HG03135 (cell line): Measurements from ENCODE around the gene CNTNAP4.

Experiments
- ATAC-seq: cut with Tn5 transposase; IDR thresholded peaks from one replicate; pipeline ENCODE4 v1.9.1; 2021; ENCODE audit warnings: mild to moderate bottlenecking, moderate library complexity; ENCODE audit not compliant: unreplicated experiment

CNTNAP4 gene

DNA sequence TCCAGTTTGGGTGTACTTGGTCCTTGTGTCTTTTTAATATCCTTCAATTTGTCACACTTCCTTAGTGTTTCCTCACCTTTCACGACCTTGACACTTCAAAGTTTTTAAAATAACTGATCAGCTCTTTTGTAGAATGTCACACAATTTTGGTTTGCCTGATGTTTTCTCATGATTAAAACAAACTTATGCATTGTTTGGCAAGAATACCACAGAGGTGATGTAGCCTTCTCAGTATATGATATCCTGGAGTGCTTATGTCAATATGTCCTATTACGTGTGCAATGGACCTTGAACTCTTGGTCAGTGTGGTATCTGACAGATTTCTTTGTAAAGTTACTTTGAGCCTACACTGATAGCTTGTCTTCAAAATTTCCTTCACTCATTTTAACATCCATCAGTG lies 297.4 kb downstream of the CNTNAP4 start:
- no peak for ATAC-seq

DNA sequence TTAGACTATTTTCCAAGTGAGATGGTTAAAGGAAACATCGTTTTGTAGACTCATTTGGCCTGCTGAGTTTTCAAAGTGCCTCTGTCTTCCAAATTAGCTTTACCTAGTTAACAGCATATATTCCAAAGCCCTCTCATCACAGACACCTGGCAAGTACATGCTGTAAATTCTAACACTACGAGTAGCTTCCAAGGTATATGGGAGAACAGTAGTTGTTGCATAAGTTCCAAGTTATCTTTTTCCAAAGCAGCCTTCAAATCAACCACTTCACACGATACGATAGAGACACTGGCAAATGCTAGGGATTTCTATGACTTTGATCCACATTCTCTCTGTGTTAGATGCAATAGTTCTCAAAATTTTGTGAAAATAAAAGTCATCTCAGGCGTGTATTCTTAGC lies 299.3 kb downstream of the CNTNAP4 start:
- no peak for ATAC-seq

DNA sequence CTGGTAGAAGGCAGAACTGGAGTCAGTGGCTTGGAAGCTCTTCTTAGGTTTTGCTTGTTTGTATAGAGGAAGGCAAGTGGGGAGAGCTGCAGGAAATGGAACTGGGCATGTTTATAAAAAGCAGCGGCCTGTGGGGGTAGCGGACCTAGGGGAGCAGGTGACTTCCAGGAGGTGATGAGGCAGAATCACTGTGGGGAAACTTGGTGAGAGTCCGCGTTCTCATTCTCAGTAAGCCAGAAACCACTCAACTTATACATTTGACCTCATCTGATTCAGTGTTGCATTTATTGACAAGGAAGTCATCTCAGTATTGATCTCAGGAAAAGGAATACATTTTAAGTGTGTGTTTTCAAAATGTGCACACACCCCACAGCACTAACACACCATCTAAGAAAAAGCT lies 299.8 kb downstream of the CNTNAP4 start:
- ATAC-seq: peak; percentile 67

DNA sequence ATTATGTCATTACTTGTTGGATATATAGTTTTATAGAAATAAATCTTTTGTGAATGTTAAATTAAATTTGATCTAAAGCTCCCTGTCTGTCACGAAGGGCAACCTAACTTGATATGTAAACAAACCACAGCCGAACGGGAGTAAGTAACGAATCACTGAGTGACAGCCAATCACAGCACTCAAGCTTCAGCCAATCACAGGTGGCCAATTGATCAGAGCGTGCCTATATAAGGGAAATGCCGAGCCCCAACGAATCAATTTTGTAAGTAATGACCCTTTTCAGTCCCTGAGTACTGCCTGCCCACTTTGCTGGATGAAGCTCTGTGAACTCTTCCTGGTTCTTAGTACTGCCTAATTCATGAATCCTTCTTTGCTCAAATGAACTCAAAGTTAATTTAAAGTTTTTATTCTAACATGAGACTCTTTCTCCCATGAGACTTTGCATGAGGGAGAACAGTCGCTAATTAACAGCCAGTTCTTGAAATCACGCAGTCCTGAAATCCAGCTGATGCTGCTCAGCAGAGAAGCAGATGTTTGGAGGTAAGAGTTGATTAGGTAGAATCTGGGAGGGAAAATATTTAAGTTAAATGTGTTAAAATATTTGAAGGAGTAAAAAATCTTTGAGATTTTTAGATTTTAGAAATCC lies 302.2 kb downstream of the CNTNAP4 start:
- no peak for ATAC-seq

DNA sequence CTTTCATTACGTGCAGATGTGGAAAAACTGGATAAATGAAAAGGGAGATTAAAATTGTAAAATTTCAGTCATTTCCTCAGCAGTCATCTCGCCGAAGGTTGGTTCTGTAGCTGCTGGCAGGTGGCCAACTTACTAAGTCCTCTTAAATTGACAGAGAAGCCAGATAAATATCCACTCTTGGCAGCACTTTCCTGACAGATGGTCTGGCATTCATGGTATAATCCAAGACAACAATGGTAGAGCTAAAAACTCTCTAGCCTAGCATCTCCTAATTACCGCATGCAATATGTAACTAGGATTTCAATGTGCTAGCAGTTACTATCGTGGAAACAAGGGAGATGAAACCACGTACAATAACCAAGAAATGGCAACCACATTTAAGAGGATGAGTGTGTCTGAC lies 306.3 kb downstream of the CNTNAP4 start:
- ATAC-seq: no peak

DNA sequence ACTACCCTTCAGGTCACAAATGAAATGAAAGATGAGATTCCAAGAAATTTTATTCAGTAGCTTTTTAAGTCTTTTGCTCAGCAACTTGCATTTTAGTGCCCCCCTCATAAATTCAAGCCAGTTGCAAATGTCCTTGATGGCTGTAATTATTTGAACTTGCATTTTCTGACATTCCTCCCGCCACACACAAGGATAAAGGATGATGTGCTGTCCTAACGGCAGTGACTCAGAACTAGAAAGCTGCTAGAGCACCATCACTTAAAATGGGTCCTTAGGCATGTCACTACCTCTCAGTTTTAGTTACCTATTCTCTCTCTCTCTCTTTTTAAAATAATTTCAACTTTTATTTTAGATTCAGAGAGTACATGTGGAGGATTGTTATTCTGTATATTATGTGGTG lies 306.7 kb downstream of the CNTNAP4 start:
- no peak for ATAC-seq

DNA sequence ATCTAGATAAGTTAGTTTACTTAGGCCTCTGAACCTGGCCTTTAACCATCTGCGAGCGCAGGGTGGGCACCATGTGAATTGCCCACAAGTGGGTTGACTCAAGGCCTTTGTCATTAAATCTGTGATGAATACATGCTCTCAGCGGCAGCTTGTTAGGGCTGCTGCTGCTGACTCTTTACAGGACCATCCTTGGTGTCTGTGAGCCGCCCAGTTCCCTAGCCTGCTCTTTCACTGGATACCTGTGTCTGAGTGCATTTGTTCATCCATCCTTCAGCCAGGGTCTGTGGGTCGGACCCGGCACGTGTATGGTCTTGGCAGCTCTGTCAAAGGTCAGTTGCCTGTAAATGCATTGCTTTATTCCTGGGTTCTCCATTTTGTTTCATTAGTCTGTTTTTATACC lies 321.3 kb downstream of the CNTNAP4 start:
- no peak for ATAC-seq

DNA sequence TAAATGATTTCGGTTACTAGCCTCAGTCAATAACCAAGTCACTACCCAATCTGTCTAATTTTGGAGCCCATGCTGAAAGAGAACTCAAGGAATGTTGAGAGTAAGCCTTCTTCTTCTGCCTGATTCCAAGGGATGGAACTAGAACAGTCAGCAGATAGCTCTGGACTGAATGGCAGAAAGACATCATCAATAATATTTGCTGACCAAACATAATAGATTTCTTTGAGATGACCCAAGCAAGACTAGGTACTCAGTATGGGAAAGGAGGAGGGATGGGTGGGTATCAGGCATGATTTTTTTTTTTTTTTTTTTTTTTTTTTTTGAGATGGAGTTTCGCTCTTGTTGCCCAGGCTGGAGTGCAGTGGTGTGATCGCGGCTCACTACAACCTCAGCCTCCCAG lies 330.1 kb downstream of the CNTNAP4 start:
- no peak for ATAC-seq
